Endothelial cell of umbilical vein (primary cell): ENCODE results near the gene SESN1. TPM values are rescaled to one million over a fixed set of nuclear protein-coding genes. Genes with fewer than 3 reads are reported as not detected.

Experiments
- BruUV-seq: library from RNA; stranded (reverse); fragments of 400-500 nt; replicated peaks from 2 replicates; lab custom pipeline; 2021; lab: Mats Ljungman, UMichigan
- CTCF ChIA-PET: fragments of 300-600, 350-600 bp; sonication (Branson Sonifier 250); formaldehyde crosslinking; loops from one replicate; lab custom pipeline; 2021; ENCODE audit warnings: antibody characterized with exemption, inconsistent platforms; lab: Charles Lee
- POLR2A ChIA-PET: fragments of 300-600, 350-600 bp; sonication (Branson Sonifier 250); formaldehyde crosslinking; loops from one replicate; lab custom pipeline; 2021; ENCODE audit warnings: antibody characterized with exemption, inconsistent platforms; lab: Charles Lee
- DNase-seq: peaks from one replicate; pipeline ENCODE4 v3.0.0-alpha.2; 2011; ENCODE audit warnings: low read depth, low spot score
- FAIRE-seq: peaks from 2 replicates; lab custom pipeline; 2011; peaks lifted over from hg19 to GRCh38; lab: Jason Lieb, UNC
- H2AFZ ChIP-seq: 2 replicates; pipeline ENCODE4 v1.6.0; 2012; ENCODE audit warnings: low read depth, low read length, control low read depth, inconsistent platforms
- H3K27ac ChIP-seq: 2 replicates; pipeline ENCODE4 v1.5.1; 2011; ENCODE audit warnings: low read depth, mild to moderate bottlenecking, control low read depth, low read length, moderate library complexity; ENCODE audit not compliant: insufficient read depth
- H3K27me3 ChIP-seq, 2 experiments: 2 replicates each; pipeline versions ENCODE4 v1.6.0 to v1.6.1; 2011; ENCODE audit warnings: low read length in 2 of 2, mixed read lengths in 1 of 2; ENCODE audit not compliant: control insufficient read depth in 2 of 2, insufficient read depth in 2 of 2
- H3K36me3 ChIP-seq, 2 experiments: 2 replicates in 1 of 2; 3 replicates in 1 of 2; pipeline ENCODE4 v1.5.1; 2011; ENCODE audit warnings: low read length in 2 of 2, mild to moderate bottlenecking in 1 of 2, moderate library complexity in 1 of 2; ENCODE audit not compliant: control insufficient read depth in 2 of 2, insufficient read depth in 2 of 2; ENCODE audit errors: extremely low read depth in 1 of 2
- H3K4me1 ChIP-seq: 3 replicates; pipeline ENCODE4 v1.5.1; 2011; ENCODE audit warnings: mild to moderate bottlenecking, low read length; ENCODE audit not compliant: control insufficient read depth, insufficient read depth; ENCODE audit errors: extremely low read depth
- H3K4me2 ChIP-seq: 2 replicates; pipeline ENCODE4 v1.6.1; 2011; ENCODE audit warnings: low read length, control low read depth, mixed read lengths; ENCODE audit not compliant: insufficient read depth
- H3K4me3 ChIP-seq, 3 experiments: fragments of 200-600 bp in 1 of 3; sonication (generic), shearing (Covaris generic) in 1 of 3; replicated peaks in 1 of 3; 2 replicates each; pipeline ENCODE4 v1.5.1; 2011 to 2016; ENCODE audit warnings: control low read depth in 3 of 3, low read length in 3 of 3, mild to moderate bottlenecking in 2 of 3, inconsistent platforms in 1 of 3, low read depth in 1 of 3, moderate library complexity in 1 of 3; ENCODE audit not compliant: insufficient read depth in 1 of 3
- H3K79me2 ChIP-seq: 2 replicates; pipeline ENCODE4 v1.6.0; 2012; ENCODE audit warnings: low read length, inconsistent platforms; ENCODE audit not compliant: control insufficient read depth, insufficient read depth
- H3K9ac ChIP-seq: replicated peaks from 2 replicates; pipeline ENCODE3; 2011; ENCODE audit warnings: low read length, control low read depth; ENCODE audit not compliant: insufficient read depth; ENCODE audit errors: extremely low read depth
- H3K9me1 ChIP-seq: replicated peaks from 3 replicates; pipeline ENCODE4 v1.6.0; 2011; ENCODE audit warnings: mild to moderate bottlenecking, low read length; ENCODE audit not compliant: control insufficient read depth, insufficient read depth; ENCODE audit errors: extremely low read depth
- H3K9me3 ChIP-seq: replicated peaks from 2 replicates; pipeline ENCODE4 v1.5.1; 2012; ENCODE audit warnings: low read length, inconsistent platforms; ENCODE audit not compliant: control insufficient read depth, insufficient read depth
- H4K20me1 ChIP-seq: replicated peaks from 2 replicates; pipeline ENCODE3; 2011; ENCODE audit warnings: mild to moderate bottlenecking, low read length; ENCODE audit not compliant: control insufficient read depth, insufficient read depth; ENCODE audit errors: extremely low read depth
- CTCF ChIP-seq, 2 donors: IDR thresholded peaks; 1 replicate in 1 of 2; 2 replicates in 1 of 2; pipeline ENCODE4 v1.5.1; 2011; ENCODE audit warnings: low read length in 2 of 2, mild to moderate bottlenecking in 2 of 2, moderate library complexity in 2 of 2, control low read depth in 1 of 2, inconsistent platforms in 1 of 2, low read depth in 1 of 2; ENCODE audit not compliant: insufficient read depth in 1 of 2; ENCODE audit errors: extremely low read depth in 1 of 2
- EZH2 ChIP-seq: IDR thresholded peaks from 2 replicates; pipeline ENCODE4 v1.6.1; 2012; ENCODE audit warnings: borderline replicate concordance, low read depth, mild to moderate bottlenecking, moderate library complexity, low read length, inconsistent platforms; ENCODE audit not compliant: severe bottlenecking
- FOS ChIP-seq: IDR thresholded peaks from 2 replicates; pipeline ENCODE4 v1.6.1; 2011; ENCODE audit warnings: mild to moderate bottlenecking, low read length, moderate library complexity, borderline replicate concordance; ENCODE audit not compliant: insufficient read depth
- GATA2 ChIP-seq: IDR thresholded peaks from 2 replicates; pipeline ENCODE4 v1.7.0; 2011; ENCODE audit warnings: low read depth, mild to moderate bottlenecking, moderate library complexity, mixed read lengths, low read length; ENCODE audit not compliant: insufficient read length, insufficient read depth
- JUN ChIP-seq: IDR thresholded peaks from 2 replicates; pipeline ENCODE4 v1.6.1; 2011; ENCODE audit warnings: borderline replicate concordance, low read depth; ENCODE audit not compliant: insufficient read length, insufficient read depth
- MAX ChIP-seq: IDR thresholded peaks from 2 replicates; pipeline ENCODE4 v1.6.1; 2011; ENCODE audit not compliant: insufficient read depth, insufficient read length
- MYC ChIP-seq: IDR thresholded peaks from one replicate; pipeline ENCODE4 v1.6.1; 2011; ENCODE audit warnings: mild to moderate bottlenecking, low read depth, low read length
- POLR2A ChIP-seq: IDR thresholded peaks from 2 replicates; pipeline ENCODE4 v1.6.1; 2012; ENCODE audit warnings: low read depth, mild to moderate bottlenecking, control low read depth, low read length
- POLR2AphosphoS5 ChIP-seq: IDR thresholded peaks from 2 replicates; pipeline ENCODE4 v1.6.1; 2012; ENCODE audit warnings: low read depth, mild to moderate bottlenecking, control low read depth, low read length, moderate library complexity; ENCODE audit not compliant: insufficient read depth
- dilution Hi-C: fragments of 300-500 bp; cut with MboI; formaldehyde crosslinking; loops from one replicate; pipeline ENCODE4 v1.15.0; 2019; ENCODE audit warnings: low sequenced_read_pairs; ENCODE audit not compliant: extremely low pct_ligation_motif_present
- intact Hi-C: fragments of 100-400 bp; cut with micrococcal nuclease; formaldehyde crosslinking; loops from one replicate; pipeline ENCODE4 v1.10.0; 2022
- polyA plus RNA-seq, 4 experiments: library from polyadenylated mRNA; depleted of rRNA in 3 of 4; stranded (reverse) in 3 of 4; unstranded in 1 of 4; fragments of >200 nt; gene quantifications; 2 replicates each; pipeline versions ENCODE4 v1.2.1 to v1.2.3, GENCODE V29; 2011 to 2012; ENCODE audit warnings: missing spikeins in 1 of 4
- total RNA-seq: library from RNA; stranded (reverse); gene quantifications from 2 replicates; pipeline ENCODE4 v1.2.3, GENCODE V29; 2021

Gene SESN1
- total and polyA plus RNA-seq, 2 donors (not counting 3 experiments of a cell fraction or from before 2014, with no cell fraction given) = 7.1 to 15.6 TPM

GRCh38 chr6:109092074-109092473 is 2.6 kb downstream of the SESN1 start:
- ChIA-PET CTCF (interaction anchor here (1.4 kb wide), 1 partner anchor 21 kb away, joined by 3 read pairs; no protein-coding TSS in a partner anchor), POLR2A (no interaction called here)
- TF ChIP-seq POLR2A (no peak), MYC (no peak), EZH2 (no peak), GATA2 (no peak), MAX (no peak), JUN (no peak), FOS (no peak), POLR2AphosphoS5 (no peak), CTCF (IDR thresholded peaks at IDR 0.05; ENCODE audit: extremely low read depth in 1 of 2, insufficient read depth in 1 of 2, low read depth in 1 of 2, low read length in 2 of 2) (no peak)
- H3K9me1 ChIP-seq = no peaks in the 10 kb centered on the region
- no peaks in the 10 kb centered on the region for H4K20me1 ChIP-seq
- H3K27ac ChIP-seq = no peak overlapping the region
- H3K79me2 ChIP-seq = peaks cover 29% of the 10 kb centered on the region
- H3K9ac ChIP-seq = no peak overlapping the region
- no peaks in the 10 kb centered on the region for H3K9me3 ChIP-seq
- H3K4me1 ChIP-seq = peaks cover 27% of the 10 kb centered on the region
- no peaks in the 10 kb centered on the region for H3K36me3 ChIP-seq
- DNase-seq = no peak
- FAIRE-seq = no peak
- H3K4me2 ChIP-seq = peak overlapping the region; percentile 100
- intact Hi-C loops = loop anchor here (10.0 kb wide), 2 partner anchors 837 to 1863 kb away; partner anchors contain the start of gene GTF3C6
- BruUV-seq = no TSS peak
- no peaks in the 10 kb centered on the region for H3K27me3 ChIP-seq
- dilution Hi-C loops = no loop called here
- peak overlapping the region in 2 of 3 experiments; percentile 100 for H3K4me3 ChIP-seq
- no peak overlapping the region for H2AFZ ChIP-seq
